Thyroid gland (tissue), 4 donors: Measurements from ENCODE around the gene TENT4B.

Experiments used
- CTCF ChIP-seq, 6 experiments: fragments of 200-600 bp in 3 of 6; fragments of 450-650 bp in 3 of 6; sonication (generic) in 3 of 6; IDR thresholded peaks; one replicate each; pipeline ENCODE4 v1.5.1; 2016 to 2019; ENCODE audit warnings: antibody characterized with exemption in 6 of 6, mild to moderate bottlenecking in 2 of 6, inconsistent platforms in 1 of 6, moderate library complexity in 1 of 6
- POLR2A ChIP-seq, 2 donors: fragments of 450-650 bp; IDR thresholded peaks; one replicate each; pipeline ENCODE4 v1.6.1; 2017; ENCODE audit warnings: antibody characterized with exemption in 2 of 2, mild to moderate bottlenecking in 2 of 2, moderate library complexity in 1 of 2

- TF ChIP-seq CTCF (IDR thresholded peaks at IDR 0.05) (no peak), POLR2A (IDR thresholded peaks at IDR 0.05) (no peak)
Measured at GRCh38 chr16:50263940-50264929, 111.1 kb downstream of the TENT4B start.
